Medulla oblongata (tissue), 1 donor: ENCODE measurements around the gene PXT1.
"Not testable (repeated sequence)": the region's sequence is repeated elsewhere in the genome, so short reads cannot be mapped to it uniquely, and the experiment has no call there.

Source experiments
- DNase-seq: peaks from one replicate; pipeline ENCODE4 v3.0.0-alpha.2; 2015; ENCODE audit errors: extremely low spot score

PXT1 gene

DNA sequence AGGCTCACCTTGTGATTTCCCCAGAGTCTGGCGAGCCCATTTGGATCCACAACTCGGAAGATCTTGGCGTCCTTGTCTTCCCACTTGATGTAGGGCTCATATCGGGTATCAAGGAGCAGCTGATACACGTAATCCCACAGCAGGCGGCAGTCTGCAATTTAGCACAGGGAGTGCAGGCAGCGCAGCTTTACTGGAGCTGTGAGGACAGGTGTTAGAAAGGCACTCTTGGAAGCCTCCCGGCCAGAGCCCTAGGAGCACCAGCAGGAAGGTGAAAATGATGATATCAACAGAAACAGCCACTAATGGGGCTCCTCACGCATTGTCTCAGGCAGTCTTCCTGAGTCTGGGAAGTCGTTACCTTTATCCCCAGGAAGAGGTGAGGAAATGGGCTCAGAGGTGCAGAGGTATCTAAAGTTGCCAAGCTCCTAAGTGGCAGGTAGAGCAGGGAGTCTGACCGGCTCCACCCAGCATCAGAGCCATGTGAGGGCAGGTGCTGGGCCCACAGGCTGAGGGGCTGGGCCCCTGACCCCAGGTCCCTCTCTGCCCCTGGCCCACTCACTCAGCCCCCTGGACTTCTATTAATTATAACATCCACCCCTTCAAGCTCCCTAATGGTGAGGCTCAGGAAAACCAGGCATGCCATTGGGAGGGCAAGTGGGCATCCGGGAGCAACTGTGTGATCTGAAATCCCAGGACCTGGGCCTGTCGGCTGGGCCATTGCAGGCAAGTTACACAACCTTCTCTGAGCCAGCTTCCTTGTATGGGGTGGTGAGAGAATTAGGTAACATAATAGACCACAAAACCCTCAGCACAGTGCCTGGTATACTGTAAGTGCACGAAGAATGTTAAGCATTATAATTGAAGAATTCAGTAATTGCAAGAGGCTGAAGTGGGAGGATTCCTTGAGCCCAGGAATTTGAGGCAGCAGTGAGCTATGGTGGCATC lies 73.5 kb downstream of the PXT1 start:
- DNase-seq = no peak

DNA sequence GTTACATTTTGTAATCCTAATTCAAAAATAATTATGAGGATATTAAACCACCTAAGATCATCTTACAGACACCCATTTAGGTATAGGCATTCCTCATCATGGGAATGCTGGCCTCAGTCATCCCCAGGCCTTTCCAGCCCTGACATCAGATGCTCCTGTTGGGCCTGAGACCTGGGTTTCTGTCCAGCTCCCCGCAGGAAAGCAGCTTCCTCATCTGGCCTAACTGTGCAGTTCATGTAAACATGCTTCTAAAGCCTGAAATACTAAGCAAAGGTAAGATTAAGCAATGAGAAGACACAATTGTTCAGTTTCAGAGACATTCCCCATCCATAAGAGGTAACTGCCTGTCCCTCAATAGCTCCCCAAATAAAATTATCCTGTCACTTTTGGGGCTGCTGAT lies 74.2 kb downstream of the PXT1 start:
- DNase-seq = no peak

DNA sequence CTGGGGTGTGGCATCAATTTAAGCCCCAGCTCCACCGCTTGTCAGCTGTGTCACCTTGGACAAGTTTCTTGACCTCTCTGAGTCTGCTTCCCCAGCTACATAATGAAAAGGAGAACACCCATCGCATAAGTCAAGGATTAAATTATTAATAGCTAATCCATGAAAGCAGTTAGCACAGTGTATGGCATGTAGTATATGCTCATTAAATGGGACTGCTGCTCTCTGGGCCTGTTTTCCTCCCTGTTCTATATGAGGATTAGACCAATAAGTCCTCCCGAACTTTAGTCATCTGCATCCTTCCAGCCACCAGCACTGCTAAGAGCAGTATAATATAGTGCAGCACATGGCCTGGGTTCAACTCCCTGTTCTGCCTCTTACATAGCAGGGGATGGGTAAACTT lies 74.9 kb downstream of the PXT1 start:
- no peak for DNase-seq

DNA sequence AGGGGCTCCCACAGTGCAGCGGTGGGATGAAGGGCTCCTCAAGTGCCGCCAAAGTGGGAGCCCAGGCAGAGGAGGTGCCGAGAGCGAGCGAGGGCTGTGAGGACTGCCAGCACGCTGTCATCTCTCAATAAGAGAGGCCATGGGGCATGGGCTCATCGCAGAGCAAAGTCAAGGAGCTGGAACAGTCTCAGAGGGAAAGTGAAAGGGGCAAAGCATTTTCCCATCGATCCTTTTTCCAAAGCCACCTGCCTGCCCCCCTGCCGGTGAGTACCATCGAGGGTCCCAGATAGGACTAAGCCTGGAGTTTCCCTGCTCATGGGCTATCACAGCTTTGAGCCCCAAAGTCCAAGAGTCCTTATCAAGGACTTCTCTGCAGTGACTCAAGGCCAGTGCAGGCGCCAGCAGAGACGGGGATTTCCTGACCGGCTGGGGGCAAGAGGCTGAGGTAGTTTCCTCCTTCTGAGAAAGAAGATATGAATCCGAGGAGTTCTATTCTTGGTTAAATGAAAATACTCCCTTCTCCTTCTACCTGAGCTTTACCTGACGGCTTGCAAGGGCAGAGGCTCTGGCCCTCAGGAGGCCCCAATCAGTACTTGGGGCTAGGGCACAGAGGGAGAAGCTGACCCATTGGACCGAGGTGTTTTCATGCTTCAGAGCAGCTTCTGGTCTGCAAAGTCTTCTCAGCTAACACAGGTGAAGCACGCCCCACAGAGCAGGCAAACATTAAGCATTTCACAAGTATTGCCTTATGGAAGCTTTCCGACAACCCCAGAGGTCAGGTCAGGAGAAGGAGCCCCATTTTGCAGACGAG lies 77.8 kb downstream of the PXT1 start:
- no peak for DNase-seq

DNA sequence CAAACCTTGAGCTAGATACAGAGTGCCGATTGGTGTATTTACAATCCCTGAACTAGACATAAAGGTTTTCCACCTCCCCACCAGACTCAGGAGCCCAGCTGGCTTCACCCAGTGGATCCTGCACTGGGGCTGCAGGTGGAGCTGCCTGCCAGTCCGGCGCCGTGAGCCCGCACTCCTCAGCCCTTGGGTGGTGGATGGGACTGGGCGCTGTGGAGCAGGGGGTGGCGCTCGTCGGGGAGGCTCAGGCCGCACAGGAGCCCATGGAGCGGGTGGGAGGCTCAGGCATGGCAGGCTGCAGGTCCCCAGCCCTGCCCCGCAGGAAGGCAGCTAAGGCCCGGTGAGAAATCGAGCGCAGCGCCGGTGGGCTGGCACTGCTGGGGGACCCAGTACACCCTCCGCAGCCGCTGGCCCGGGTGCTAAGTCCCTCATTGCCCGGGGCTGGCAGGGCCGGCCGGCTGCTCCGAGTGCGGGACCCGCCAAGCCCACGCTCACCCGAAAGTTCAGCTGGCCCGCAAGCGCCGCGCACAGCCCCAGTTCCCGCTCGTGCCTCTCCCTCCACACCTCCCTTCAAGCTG lies 78.5 kb downstream of the PXT1 start:
- not testable (repeated sequence) for DNase-seq

DNA sequence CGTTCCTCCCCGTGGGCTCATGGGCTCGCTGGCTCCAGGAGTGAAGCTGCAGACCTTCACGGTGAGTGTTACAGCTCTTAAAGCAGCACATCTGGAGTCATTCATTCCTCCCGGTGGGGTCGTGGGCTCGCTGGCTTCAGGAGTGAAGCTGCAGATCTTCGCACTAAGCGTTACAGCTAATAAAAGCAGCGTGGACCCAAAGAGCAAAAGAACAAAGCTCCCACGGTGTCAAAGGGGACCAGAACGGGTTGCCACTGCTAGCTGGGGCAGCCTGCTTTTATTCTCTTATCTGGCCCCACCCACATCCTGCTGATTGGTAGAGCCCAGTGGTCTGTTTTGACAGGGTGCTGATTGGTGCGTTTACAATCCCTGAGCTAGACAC lies 79.3 kb downstream of the PXT1 start:
- DNase-seq = not testable (repeated sequence)

DNA sequence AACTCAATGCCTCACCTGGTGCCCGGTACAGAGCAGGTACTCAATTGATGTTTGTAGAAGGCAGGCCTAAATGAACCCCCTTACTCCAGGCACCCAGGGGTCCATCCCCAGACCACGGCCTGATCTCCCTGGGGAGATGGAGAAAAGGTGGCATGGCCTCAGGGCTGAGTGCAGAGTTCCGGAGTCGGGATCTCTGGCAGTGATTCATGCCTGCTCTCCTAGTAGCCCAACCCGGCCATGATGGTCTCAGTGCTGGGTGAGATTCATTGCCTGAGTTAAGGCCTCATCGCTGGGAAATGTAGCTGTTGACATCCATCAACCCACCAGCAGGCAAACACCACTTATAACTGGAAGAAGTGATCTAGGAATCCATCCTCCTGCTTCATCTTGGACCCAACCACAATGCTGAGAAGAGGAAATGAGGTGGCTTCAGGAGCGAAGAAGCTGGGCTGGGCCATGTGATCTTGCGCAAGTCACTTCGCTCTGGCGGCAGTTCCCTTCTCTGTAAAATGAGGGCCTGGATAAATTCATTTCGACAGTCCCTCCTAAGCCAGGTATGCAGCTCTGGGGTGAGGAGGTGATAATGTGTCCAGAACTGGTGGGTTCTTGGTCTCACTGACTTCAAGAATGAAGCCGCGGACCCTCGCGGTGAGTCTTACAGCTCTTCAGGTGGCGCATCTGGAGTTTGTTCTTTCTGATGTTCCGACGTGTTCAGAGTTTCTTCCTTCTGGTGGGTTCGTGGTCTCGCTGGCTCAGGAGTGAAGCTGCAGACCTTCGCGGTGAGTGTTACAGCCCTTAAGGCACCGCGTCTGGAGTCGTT lies 79.9 kb downstream of the PXT1 start:
- DNase-seq = no peak

DNA sequence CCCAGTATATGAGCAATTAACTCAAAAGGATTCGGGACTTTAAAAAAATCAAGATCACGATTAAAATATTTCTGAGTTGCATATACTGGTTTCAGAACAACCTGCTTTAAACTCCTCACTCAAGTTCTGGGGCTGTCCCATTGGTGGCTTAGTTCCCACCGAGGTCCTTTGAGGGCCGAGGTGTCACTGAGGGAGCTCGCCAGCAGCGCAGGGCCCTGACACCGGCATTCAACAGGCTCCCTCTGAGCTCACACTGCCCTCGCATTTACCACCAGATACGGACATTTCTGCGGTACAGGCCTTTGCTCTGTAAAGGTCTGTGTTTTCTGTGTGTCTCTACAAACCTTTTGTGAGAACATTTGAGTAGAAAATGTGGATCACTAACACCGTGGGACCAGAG lies 81.6 kb downstream of the PXT1 start:
- no peak for DNase-seq

DNA sequence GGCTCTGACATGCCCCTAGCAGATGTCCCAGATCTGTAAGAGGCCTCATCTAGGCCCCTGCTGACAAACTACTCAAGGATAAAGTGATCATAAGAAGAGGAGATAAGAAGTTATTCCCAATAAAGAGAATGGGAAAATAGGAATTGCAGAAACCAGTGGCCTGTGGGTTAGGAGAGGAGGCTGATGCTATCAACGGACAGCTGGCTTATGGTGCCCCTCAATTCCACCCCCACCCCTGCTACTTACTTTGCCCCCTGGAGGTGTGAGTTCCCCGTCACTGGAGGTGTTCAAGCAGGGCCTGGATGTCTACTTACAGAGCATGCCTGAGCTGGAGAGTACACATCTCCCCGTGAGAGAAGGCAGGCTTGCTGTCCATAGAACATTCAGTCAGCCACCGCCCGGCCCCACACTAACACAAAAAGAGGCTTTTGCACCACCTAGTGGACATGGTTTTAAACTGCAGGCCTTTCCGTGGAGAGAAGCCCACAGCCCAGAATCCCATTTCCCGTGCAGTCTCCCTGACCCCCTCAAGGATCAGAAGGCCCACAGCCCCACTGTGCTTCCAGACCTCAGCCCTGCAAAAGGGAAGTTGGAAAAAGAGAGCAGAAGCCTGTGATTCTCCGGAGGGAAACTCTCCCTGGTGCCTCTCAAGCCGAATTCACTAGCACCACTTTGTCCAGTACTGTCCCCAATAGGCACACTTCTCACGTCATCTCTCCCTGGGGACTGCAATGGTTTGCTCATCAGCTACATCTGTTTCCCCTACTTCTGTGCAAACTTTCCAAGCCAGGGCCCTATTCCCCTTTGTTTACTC lies 82.2 kb downstream of the PXT1 start:
- peak; percentile 92 for DNase-seq

DNA sequence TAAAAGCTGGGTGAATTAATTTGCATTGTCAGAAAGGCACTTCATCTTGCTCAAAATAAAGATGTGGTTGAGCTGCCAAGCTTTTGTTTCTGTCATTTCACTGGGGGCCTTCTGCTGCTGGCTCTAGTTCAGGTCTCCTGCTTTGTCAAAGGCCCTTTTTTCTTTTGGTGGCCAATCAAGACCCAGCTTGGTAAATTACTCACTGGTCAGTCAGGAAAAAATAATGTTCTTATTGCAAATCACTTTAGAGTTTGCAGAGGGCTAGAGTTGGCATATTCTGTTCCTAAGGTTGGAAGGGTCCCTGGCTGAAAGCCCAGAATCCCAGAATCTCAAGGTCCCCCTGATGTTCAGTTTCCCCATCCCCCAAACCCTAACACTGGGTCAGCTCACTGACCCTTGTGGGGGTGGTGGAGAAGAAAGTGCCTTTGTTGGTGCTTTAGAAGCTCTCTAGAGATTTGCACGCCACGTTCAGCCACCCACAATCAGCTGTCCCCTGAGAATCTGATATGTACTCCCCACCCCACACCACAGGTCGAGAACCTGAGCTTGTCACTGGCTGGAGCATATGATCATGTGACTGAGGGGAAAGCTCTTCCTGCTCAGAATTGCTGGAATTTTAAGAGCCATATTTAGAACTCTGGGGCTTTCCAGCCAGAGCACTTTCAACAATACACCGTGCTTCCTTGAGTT lies 84.3 kb downstream of the PXT1 start:
- peak; percentile 70 for DNase-seq

DNA sequence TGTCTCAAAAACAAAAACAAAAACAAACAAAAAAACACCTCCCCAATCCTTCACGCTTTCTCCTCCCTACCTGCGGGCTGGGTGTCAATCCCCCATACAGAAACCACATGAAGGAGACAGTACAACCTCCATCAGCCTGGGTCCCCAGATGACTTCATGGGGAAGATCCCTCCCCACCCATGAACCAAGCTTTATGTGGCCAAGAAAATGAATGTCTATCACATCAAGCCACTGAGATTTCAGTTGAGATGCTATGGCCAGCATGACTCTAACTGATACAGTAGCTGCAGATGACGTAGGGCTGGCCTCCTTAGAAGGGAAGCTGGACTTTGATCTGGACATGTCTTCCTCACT lies 84.8 kb downstream of the PXT1 start:
- no peak for DNase-seq

DNA sequence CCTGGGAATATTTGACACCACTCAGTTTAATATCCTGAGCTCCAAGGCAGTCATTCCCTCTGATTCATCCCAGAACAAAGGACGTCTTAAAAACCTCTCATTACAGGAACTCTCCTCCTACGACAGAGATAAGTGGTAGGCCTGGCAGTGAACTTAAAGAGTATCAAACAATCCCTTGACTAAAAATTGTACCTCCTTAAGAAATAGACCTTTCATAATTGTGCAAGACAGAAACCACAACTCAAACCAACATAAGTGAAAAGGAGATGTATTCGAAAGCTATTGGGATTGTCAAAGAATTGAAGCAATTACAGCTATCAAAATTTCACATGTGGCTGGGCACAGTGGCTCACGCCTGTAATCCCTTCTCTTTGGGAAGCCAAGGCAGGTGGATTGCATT lies 86.8 kb downstream of the PXT1 start:
- DNase-seq = no peak

DNA sequence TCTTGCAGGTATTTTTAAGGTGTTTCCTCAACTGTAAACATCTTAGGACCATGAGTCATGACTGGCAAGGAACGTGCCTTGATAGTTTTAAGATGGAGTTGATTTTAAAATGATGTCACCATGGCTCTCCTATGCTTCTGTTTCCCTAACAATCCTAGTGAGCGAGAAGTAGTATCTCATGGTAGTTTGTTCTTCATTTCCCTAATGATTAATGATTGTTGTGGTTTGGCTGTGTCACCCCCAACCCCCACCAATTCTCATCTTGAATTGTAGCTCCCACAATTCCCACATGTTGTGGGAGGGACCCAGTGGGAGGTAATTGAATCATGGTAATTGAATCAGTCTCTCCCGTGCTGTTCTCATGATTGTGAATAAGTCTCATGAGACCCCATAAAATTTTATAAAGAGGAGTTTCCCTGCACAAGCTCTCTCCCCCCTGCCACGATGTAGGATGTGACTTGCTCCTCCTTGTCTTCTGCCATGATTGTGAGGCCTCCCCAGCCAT lies 89.2 kb downstream of the PXT1 start:
- no peak for DNase-seq

DNA sequence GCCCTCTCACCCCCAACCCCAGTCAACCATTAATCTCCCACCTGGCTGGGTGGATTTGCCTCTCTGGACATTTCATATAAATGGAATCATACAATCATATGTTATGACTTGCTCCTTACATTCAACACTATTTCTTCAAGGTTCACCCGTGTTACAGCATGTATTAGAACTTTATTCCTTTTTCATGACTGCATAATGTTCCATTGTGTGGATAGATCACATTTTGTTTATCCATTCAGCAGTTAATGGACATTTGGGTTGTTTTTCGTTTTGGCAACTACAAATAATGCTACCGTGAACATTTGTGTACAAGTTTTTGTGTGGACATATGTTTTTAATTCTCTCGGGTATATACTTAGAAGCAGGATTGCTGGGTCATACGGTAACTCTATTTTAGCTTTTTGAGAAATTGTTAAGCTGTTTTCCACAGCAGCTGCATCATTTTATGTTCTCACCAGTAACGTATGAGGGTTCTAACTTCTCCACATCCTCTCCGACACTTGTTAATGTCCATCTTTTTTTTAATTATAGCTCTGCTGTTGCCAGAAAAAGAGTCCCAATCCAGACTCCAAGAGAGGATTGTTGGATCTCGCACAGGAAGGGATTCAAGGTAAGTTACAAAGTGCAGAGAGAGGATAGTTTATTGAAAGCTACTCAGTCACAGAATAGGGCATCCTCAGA lies 90.0 kb downstream of the PXT1 start:
- DNase-seq = no peak

DNA sequence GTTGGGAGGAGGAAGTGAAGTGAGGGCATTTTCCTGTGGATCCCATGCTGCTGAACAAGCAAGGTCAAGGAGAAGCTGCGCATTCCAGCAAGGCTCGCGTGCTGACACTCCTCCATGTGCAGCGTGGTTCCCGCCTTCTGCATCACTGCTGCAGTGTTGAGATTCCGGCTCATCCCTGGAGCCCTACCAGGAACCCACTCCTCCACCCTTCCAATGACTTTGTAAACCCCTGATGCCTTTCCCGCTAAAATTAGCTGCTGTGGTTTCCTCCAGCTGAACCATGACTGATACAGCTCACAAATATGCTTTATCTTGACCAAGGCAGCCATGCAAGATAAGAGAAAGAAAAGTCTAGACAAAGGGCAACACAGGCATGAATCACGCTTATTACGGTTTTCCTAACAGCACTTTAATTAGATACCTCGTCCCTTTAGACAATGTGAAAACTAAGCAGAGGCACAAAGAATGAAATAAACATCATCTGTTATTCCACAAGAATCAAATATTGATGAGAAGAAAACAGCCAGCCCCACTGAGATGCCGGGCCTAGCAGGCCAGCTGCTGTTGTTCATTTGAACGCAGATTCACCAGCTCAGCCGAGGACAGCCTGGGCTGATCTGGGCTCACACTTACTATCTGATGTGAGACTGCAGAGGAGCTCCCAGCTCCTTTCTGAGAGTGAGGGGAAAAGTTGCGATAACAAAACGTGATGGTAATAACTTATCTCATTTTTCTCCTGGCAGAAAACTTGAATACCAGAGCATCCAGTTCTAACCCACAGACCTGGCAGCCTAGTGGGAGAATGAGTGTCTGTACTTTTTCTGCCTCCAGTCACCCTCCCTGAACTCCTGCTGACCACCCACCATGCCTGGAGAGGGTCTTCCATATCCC lies 91.7 kb downstream of the PXT1 start:
- no peak for DNase-seq

DNA sequence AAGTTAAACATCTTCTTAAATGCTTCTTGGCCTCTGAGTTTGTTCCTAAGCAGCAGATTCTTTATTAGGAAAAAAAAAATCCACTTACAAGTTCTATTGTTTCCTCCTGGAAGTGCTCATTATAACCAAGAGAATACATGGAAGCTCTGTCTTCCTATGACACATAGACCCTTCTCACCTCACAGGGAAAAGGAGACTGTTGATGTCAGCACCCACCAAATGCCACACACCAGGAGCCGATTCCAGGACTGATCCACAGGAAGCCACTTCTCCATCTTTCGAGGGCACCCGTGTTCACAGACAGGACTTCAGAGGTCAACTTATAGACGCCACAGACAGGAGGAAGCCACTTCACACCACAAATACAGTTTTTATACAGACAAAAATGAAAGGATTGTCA lies 92.6 kb downstream of the PXT1 start:
- no peak for DNase-seq

DNA sequence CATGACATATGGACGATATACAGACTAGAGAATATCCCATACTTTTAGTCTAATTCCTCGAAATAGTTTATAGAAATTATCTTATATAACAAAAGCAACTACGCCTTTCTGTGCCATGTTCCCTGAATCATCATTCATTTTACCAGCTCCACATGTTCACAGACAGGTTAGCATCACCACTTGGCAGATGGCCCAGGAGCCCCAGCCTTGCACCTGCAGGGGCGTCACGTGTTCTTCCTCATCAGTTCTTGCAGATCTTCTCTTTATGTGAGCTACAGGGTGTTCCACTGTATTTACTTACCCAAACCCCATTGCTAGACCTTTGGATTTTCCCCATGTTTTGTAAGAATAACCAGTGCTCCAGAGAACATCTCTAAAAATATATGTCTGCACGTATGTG lies 93.4 kb downstream of the PXT1 start:
- no peak for DNase-seq

DNA sequence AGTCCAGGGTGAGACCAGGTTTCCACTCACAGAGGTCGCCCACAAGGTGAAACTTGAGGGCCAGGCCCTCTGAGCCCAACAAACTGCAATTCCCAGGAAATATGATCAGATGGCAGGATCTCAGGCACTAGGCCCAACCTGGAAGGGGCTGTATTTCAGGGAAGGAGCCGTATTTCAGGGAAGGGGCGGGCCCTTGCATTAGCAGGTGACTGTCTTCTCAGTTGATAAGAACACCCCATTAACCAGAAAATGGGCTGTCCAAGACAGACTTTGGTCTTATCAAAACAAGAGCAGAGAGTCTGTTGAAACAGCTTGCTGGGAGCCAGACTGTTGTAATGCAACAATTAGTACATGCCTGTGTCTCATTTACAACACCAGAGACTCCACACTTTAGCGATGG lies 95.0 kb downstream of the PXT1 start:
- DNase-seq = no peak
